GM19099 (cell line): ENCODE results near the gene CR2.

Experiments
- POLR2A ChIP-seq: IDR thresholded peaks from 3 replicates; pipeline ENCODE4 v1.6.1; 2011; ENCODE audit warnings: low read depth; ENCODE audit not compliant: insufficient read length; ENCODE audit errors: extremely low read depth

CR2 gene

DNA sequence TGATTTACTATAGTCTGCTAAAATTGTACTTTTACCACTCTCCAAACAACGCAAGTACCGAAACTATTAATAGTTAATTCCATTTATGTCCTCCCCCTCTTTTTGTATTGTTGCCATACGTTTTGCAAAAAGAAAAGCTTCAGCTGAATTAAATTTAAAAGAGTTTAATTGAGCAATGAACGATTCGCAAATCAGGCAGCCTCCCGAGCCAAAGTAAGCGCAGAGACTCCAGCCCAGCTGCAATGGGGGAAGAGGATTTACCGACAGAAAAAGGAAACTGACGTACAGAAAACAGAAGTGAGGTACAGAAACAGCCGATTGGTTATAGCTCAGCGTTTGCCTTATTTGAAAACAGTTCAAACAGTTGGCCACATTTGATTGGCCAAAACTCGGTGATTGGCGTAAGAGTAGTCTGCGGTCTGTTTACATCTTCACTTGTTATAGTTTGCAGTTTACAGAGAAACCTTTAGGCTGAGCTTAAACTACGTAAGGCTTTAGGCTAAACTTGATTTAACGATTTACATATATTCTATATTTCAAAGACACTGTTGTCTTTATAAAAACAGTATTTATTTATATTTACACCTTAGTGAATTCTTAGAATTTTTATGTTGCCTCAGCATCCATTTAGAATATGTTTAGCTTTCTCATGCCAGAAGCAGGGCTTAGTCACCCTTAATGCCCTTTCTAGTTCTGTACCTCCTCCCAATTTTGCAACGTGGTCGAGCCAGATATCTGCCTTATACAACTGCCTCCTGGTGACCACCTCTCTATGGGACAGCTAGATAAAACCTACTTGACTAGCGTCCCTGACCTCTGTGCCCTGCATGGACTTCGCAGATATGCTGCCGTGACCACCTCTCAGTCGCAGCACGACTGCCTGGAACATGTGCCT, 65.6 kb downstream of the CR2 start:
- TF ChIP-seq POLR2A: no peak
